Measurements from ENCODE around the gene GOLM1. TPM values are rescaled to one million over a fixed set of nuclear protein-coding genes. Genes with fewer than 3 reads are reported as not detected.

GOLM1 gene
- total RNA-seq, 2 experiments from 2014 or later, result 0.22 TPM; not detected in 1

- Mint-ChIP-seq H3K4me1 (ENCODE audit: low read depth) (peaks cover 29% of the 10 kb centered on the region), H3K4me3 (no peak overlapping the region), H3K9me3 (no peaks in the 10 kb centered on the region), H3K36me3 (ENCODE audit: low read depth) (peaks cover 91% of the 10 kb centered on the region), H3K27me3 (no peaks in the 10 kb centered on the region), H3K27ac (peak overlapping the region; percentile 77)
- H3K9me3 ChIP-seq (ENCODE audit: control insufficient read depth in 1 of 2, insufficient read depth in 1 of 2, low read length in 2 of 2), result no peaks in the 10 kb centered on the region
- DNase-seq (no peak), ATAC-seq (ENCODE audit: poor library complexity) (no peak)
- H3K4me1 ChIP-seq (ENCODE audit: insufficient read depth, low read length), result no peaks in the 10 kb centered on the region
- no peak overlapping the region for H3K4me3 ChIP-seq (ENCODE audit: low read length)
- ChIA-PET POLR2A (no interaction called here), CTCF (no interaction called here)
- H3K27ac ChIP-seq (ENCODE audit: low read depth in 1 of 2, low read length in 2 of 2), result no peak overlapping the region
- peaks cover 52% of the 10 kb centered on the region for H3K36me3 ChIP-seq (ENCODE audit: insufficient read depth, low read length)
- H3K27me3 ChIP-seq (ENCODE audit: control insufficient read depth in 1 of 2, insufficient read depth in 2 of 2, low read length in 2 of 2), result no peaks in the 10 kb centered on the region
- no peak for TF ChIP-seq CTCF (IDR thresholded peaks at IDR 0.05)
- intact Hi-C loops (cut with DNase I, micrococcal nuclease), result no loop called here
Measured at GRCh38 chr9:86020731-86021130, 78.6 kb downstream of the GOLM1 start.

GRCh38 chr9:86009133-86009532 lies 90.2 kb downstream of the GOLM1 start:
- Histone ChIP-seq H3K27ac (ENCODE audit: low read depth in 1 of 2, low read length in 2 of 2) (no peak overlapping the region), H3K4me1 (ENCODE audit: insufficient read depth, low read length) (no peaks in the 10 kb centered on the region), H3K4me3 (ENCODE audit: low read length) (no peak overlapping the region), H3K27me3 (ENCODE audit: control insufficient read depth in 1 of 2, insufficient read depth in 2 of 2, low read length in 2 of 2) (no peaks in the 10 kb centered on the region), H3K36me3 (ENCODE audit: insufficient read depth, low read length) (peaks cover 64% of the 10 kb centered on the region), H3K9me3 (ENCODE audit: control insufficient read depth in 1 of 2, insufficient read depth in 1 of 2, low read length in 2 of 2) (no peaks in the 10 kb centered on the region)
- intact Hi-C loops (cut with DNase I, micrococcal nuclease), result no loop called here
- H3K27me3 Mint-ChIP-seq, result no peaks in the 10 kb centered on the region
- no peak overlapping the region for H3K4me3 Mint-ChIP-seq
- ChIA-PET POLR2A (no interaction called here), CTCF (interaction anchor here (1.3 kb wide), 1 partner anchor 27 kb away, joined by 3 read pairs; no protein-coding TSS in a partner anchor)
- DNase-seq (no peak), ATAC-seq (ENCODE audit: poor library complexity) (no peak)
- no peak overlapping the region for H3K27ac Mint-ChIP-seq
- TF ChIP-seq CTCF (IDR thresholded peaks at IDR 0.05), result no peak
- peaks cover 81% of the 10 kb centered on the region for H3K36me3 Mint-ChIP-seq (ENCODE audit: low read depth)
- no peaks in the 10 kb centered on the region for H3K9me3 Mint-ChIP-seq
- H3K4me1 Mint-ChIP-seq (ENCODE audit: low read depth), result no peaks in the 10 kb centered on the region

GRCh38 chr9:86005253-86005775 lies 94.0 kb downstream of the GOLM1 start:
- Mint-ChIP-seq H3K27ac (no peak overlapping the region), H3K4me1 (ENCODE audit: low read depth) (peaks cover 14% of the 10 kb centered on the region), H3K36me3 (ENCODE audit: low read depth) (peaks cover 94% of the 10 kb centered on the region), H3K27me3 (no peaks in the 10 kb centered on the region), H3K4me3 (no peak overlapping the region), H3K9me3 (no peaks in the 10 kb centered on the region)
- H3K27me3 ChIP-seq (ENCODE audit: control insufficient read depth in 1 of 2, insufficient read depth in 2 of 2, low read length in 2 of 2), result no peaks in the 10 kb centered on the region
- ATAC-seq (ENCODE audit: poor library complexity) (no peak), DNase-seq (no peak)
- POLR2A ChIA-PET, result no interaction called here
- no peaks in the 10 kb centered on the region for H3K9me3 ChIP-seq (ENCODE audit: control insufficient read depth in 1 of 2, insufficient read depth in 1 of 2, low read length in 2 of 2)
- H3K4me1 ChIP-seq (ENCODE audit: insufficient read depth, low read length), result no peaks in the 10 kb centered on the region
- no peak overlapping the region for H3K27ac ChIP-seq (ENCODE audit: low read depth in 1 of 2, low read length in 2 of 2)
- intact Hi-C loops (cut with DNase I, micrococcal nuclease), result no loop called here
- no peak overlapping the region for H3K4me3 ChIP-seq (ENCODE audit: low read length)
- peaks cover 63% of the 10 kb centered on the region for H3K36me3 ChIP-seq (ENCODE audit: insufficient read depth, low read length)
- TF ChIP-seq CTCF (IDR thresholded peaks at IDR 0.05), result no peak
- CTCF ChIA-PET, result no interaction called here
